ENCODE measurements around the gene SLC37A2.

DNA sequence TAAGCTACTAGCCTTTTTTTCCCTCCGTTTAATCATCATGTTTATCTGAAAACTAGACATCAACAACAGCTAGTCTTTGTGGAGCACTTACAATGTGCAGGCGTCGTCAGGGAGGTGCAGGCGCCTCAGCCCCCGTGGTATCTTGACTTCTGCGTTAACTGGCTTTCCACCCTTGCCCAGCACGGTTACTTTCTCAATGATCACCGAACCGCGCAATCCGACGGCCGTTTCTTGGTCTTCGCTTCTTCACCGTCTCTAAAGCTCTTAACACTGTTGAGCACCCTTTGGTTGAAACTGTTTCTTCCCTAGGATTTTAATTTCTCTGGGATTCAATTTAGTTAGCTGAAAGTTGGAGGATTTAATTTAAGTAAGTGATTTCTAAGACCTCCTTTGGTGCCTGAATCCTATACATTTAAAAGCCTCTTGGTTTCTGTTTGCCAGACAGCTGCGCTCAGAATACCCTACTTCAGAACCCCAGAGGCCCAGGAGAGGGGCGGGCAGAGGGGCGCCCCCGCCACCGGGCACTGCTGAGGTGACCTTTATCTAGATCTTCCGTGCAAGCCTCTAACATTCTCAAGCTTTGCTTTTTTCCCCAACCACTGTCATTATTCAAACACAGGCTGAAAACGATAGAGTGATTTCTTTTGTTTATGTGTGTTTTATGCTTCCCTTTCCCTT is 66.3 kb downstream of the SLC37A2 start:
- TF ChIP-seq, protein P1, sequence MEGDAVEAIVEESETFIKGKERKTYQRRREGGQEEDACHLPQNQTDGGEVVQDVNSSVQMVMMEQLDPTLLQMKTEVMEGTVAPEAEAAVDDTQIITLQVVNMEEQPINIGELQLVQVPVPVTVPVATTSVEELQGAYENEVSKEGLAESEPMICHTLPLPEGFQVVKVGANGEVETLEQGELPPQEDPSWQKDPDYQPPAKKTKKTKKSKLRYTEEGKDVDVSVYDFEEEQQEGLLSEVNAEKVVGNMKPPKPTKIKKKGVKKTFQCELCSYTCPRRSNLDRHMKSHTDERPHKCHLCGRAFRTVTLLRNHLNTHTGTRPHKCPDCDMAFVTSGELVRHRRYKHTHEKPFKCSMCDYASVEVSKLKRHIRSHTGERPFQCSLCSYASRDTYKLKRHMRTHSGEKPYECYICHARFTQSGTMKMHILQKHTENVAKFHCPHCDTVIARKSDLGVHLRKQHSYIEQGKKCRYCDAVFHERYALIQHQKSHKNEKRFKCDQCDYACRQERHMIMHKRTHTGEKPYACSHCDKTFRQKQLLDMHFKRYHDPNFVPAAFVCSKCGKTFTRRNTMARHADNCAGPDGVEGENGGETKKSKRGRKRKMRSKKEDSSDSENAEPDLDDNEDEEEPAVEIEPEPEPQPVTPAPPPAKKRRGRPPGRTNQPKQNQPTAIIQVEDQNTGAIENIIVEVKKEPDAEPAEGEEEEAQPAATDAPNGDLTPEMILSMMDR (IDR thresholded peaks at IDR 0.05), result no peak
- TF ChIP-seq ZFX (IDR thresholded peaks at IDR 0.05; ENCODE audit: borderline replicate concordance), result no peak

Measured in 22Rv1 (cell line).